Islet precursor cell (in vitro differentiated cells): ENCODE results near the gene TRIM24.
"Not testable (repeated sequence)": the region's sequence is repeated elsewhere in the genome, so short reads cannot be mapped to it uniquely, and the experiment has no call there.

Source experiments
- DNase-seq: peaks from one replicate; pipeline ENCODE4 v3.0.0-alpha.2; 2018

Gene TRIM24

GRCh38 chr7:138460649-138461607 is 869 bp downstream of the TRIM24 start:
- peak; percentile 76 for DNase-seq

GRCh38 chr7:138463291-138463618 is 3.2 kb downstream of the TRIM24 start:
- DNase-seq: not testable (repeated sequence)

- no peak for DNase-seq
Measured at GRCh38 chr7:138465046-138465445, 5.0 kb downstream of the TRIM24 start.

GRCh38 chr7:138466069-138466756 is 6.2 kb downstream of the TRIM24 start:
- not testable (repeated sequence) for DNase-seq

GRCh38 chr7:138468244-138469123 is 8.4 kb downstream of the TRIM24 start:
- DNase-seq: no peak

- no peak for DNase-seq
Measured at GRCh38 chr7:138470391-138471157, 10.5 kb downstream of the TRIM24 start.

- no peak for DNase-seq
Measured at GRCh38 chr7:138472292-138473079, 12.4 kb downstream of the TRIM24 start.

GRCh38 chr7:138475377-138475776 is 15.3 kb downstream of the TRIM24 start:
- no peak for DNase-seq

GRCh38 chr7:138477081-138477578 is 17.1 kb downstream of the TRIM24 start:
- DNase-seq: no peak

GRCh38 chr7:138477581-138477980 is 17.5 kb downstream of the TRIM24 start:
- DNase-seq: no peak

GRCh38 chr7:138478499-138478908 is 18.4 kb downstream of the TRIM24 start:
- no peak for DNase-seq

- DNase-seq: no peak
Measured at GRCh38 chr7:138480527-138480926, 20.5 kb downstream of the TRIM24 start.

- no peak for DNase-seq
Measured at GRCh38 chr7:138481447-138482380, 21.7 kb downstream of the TRIM24 start.

- DNase-seq: no peak
Measured at GRCh38 chr7:138483531-138483930, 23.5 kb downstream of the TRIM24 start.

- not testable (repeated sequence) for DNase-seq
Measured at GRCh38 chr7:138485508-138485907, 25.4 kb downstream of the TRIM24 start.

GRCh38 chr7:138489139-138489538 is 29.1 kb downstream of the TRIM24 start:
- not testable (repeated sequence) for DNase-seq

GRCh38 chr7:138491612-138492386 is 31.7 kb downstream of the TRIM24 start:
- DNase-seq: no peak

- DNase-seq: no peak
Measured at GRCh38 chr7:138492423-138492822, 32.4 kb downstream of the TRIM24 start.

- no peak for DNase-seq
Measured at GRCh38 chr7:138493535-138493934, 33.5 kb downstream of the TRIM24 start.
